ENCODE measurements around the gene TMEM150B. TPM values are rescaled to one million over a fixed set of nuclear protein-coding genes. Genes with fewer than 3 reads are reported as not detected.

The TMEM150B gene
- total RNA-seq, 3 donors from 2014 or later (not counting 1 experiment from before 2014, with no cell fraction given), result 0.87 to 2.1 TPM; not detected in 1

DNA sequence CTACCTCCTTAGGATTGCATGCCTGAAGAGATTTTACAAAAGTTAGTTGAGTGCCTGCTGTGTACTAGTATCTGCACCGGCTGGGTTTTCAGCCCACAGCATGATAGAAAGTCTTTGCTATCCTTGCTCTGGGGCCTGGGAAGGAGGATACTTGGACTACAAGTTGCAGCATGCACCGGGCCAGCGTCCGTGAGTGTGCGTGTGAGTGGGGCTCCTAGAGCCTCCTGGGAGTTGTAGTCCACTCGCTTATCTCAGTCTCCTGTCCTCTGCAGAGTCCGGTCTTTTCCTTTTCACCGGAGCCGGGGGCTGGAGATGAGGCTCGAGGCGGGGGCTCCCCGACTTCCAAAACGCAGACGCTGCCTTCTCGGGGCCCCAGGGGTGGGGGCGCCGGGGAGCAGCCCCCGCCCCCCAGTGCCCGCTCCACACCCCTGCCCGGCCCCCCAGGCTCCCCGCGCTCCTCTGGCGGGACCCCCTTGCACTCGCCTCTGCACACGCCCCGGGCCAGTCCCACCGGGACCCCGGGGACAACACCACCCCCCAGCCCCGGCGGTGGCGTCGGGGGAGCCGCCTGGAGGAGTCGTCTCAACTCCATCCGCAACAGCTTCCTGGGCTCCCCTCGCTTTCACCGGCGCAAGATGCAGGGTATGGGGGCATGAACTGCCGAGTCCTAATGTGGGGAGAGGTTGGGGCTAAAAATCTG, 20.7 kb downstream of the TMEM150B start:
- 96% methylated on average over 39 of the region's 39 CpGs for WGBS (ENCODE audit: insufficient coverage)
- Mint-ChIP-seq H3K9me3 (no peaks in the 10 kb centered on the region), H3K27ac (no peak overlapping the region), H3K4me3 (no peak overlapping the region), H3K27me3 (ENCODE audit: low read depth in 2 of 2) (no peaks in the 10 kb centered on the region), H3K4me1 (peaks cover 0 to 13% of the 10 kb centered on the region in 2 donors), H3K36me3 (no peaks in the 10 kb centered on the region)
- TF ChIP-seq, protein P1, sequence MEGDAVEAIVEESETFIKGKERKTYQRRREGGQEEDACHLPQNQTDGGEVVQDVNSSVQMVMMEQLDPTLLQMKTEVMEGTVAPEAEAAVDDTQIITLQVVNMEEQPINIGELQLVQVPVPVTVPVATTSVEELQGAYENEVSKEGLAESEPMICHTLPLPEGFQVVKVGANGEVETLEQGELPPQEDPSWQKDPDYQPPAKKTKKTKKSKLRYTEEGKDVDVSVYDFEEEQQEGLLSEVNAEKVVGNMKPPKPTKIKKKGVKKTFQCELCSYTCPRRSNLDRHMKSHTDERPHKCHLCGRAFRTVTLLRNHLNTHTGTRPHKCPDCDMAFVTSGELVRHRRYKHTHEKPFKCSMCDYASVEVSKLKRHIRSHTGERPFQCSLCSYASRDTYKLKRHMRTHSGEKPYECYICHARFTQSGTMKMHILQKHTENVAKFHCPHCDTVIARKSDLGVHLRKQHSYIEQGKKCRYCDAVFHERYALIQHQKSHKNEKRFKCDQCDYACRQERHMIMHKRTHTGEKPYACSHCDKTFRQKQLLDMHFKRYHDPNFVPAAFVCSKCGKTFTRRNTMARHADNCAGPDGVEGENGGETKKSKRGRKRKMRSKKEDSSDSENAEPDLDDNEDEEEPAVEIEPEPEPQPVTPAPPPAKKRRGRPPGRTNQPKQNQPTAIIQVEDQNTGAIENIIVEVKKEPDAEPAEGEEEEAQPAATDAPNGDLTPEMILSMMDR (IDR thresholded peaks at IDR 0.05), result no peak
- no peaks in the 10 kb centered on the region for H3K27me3 ChIP-seq (ENCODE audit: control insufficient read depth, insufficient read depth, low read length)
- no peaks in the 10 kb centered on the region for H3K9me3 ChIP-seq (ENCODE audit: control insufficient read depth, insufficient read depth, low read length)
- no peak overlapping the region for H3K4me3 ChIP-seq (ENCODE audit: low read length)
- ATAC-seq (no peak), DNase-seq (peak in 1 of 2 donors; percentile 41)
- peaks cover 15% of the 10 kb centered on the region for H3K4me1 ChIP-seq (ENCODE audit: control insufficient read depth, insufficient read depth, low read length)
- intact Hi-C loops (cut with micrococcal nuclease), result no loop called here
- H3K36me3 ChIP-seq (ENCODE audit: control insufficient read depth, insufficient read depth, low read length), result no peaks in the 10 kb centered on the region
- no peak overlapping the region for H3K27ac ChIP-seq (ENCODE audit: low read length)

GRCh38 chr19:55303477-55303876, 21.7 kb downstream of the TMEM150B start:
- H3K9me3 Mint-ChIP-seq, result no peaks in the 10 kb centered on the region
- WGBS (ENCODE audit: insufficient coverage), result 95% methylated on average over 11 of the region's 11 CpGs
- H3K27me3 Mint-ChIP-seq (ENCODE audit: low read depth in 2 of 2), result no peaks in the 10 kb centered on the region
- no peaks in the 10 kb centered on the region for H3K36me3 ChIP-seq (ENCODE audit: control insufficient read depth, insufficient read depth, low read length)
- no peaks in the 10 kb centered on the region for H3K36me3 Mint-ChIP-seq
- TF ChIP-seq, protein P1 (IDR thresholded peaks at IDR 0.05), result no peak
- DNase-seq (no peak), ATAC-seq (no peak)
- H3K4me3 Mint-ChIP-seq, result no peak overlapping the region
- H3K9me3 ChIP-seq (ENCODE audit: control insufficient read depth, insufficient read depth, low read length), result no peaks in the 10 kb centered on the region
- peaks cover 15% of the 10 kb centered on the region for H3K4me1 ChIP-seq (ENCODE audit: control insufficient read depth, insufficient read depth, low read length)
- H3K4me3 ChIP-seq (ENCODE audit: low read length), result no peak overlapping the region
- peaks cover 0 to 13% of the 10 kb centered on the region in 2 donors for H3K4me1 Mint-ChIP-seq
- no peak overlapping the region for H3K27ac ChIP-seq (ENCODE audit: low read length)
- H3K27ac Mint-ChIP-seq, result no peak overlapping the region
- no peaks in the 10 kb centered on the region for H3K27me3 ChIP-seq (ENCODE audit: control insufficient read depth, insufficient read depth, low read length)
- intact Hi-C loops (cut with micrococcal nuclease), result no loop called here

GRCh38 chr19:55302318-55302703, 22.8 kb downstream of the TMEM150B start:
- Mint-ChIP-seq H3K27me3 (ENCODE audit: low read depth in 2 of 2) (no peaks in the 10 kb centered on the region), H3K9me3 (no peaks in the 10 kb centered on the region), H3K4me3 (peak overlapping the region; percentile 84), H3K27ac (peak overlapping the region; percentile 75 to 92), H3K4me1 (peaks cover 0 to 13% of the 10 kb centered on the region in 2 donors), H3K36me3 (no peaks in the 10 kb centered on the region)
- Histone ChIP-seq H3K4me3 (ENCODE audit: low read length) (peak overlapping the region; percentile 35), H3K27me3 (ENCODE audit: control insufficient read depth, insufficient read depth, low read length) (no peaks in the 10 kb centered on the region), H3K27ac (ENCODE audit: low read length) (peak overlapping the region; percentile 46), H3K36me3 (ENCODE audit: control insufficient read depth, insufficient read depth, low read length) (no peaks in the 10 kb centered on the region), H3K9me3 (ENCODE audit: control insufficient read depth, insufficient read depth, low read length) (no peaks in the 10 kb centered on the region), H3K4me1 (ENCODE audit: control insufficient read depth, insufficient read depth, low read length) (peaks cover 15% of the 10 kb centered on the region)
- intact Hi-C loops (cut with micrococcal nuclease), result loop anchor here (1.0 kb wide), 1 partner anchor 116 kb away; no protein-coding TSS in a partner anchor
- ATAC-seq (no peak), DNase-seq (no peak)
- TF ChIP-seq, protein P1 (IDR thresholded peaks at IDR 0.05), result no peak
- 72% methylated on average over 12 of the region's 12 CpGs for WGBS (ENCODE audit: insufficient coverage)

Data from natural killer cell (primary cell).